Fibroblast of skin of scalp (primary cell): ENCODE results near the gene KIF5C.

Experiments
- DNase-seq: peaks from one replicate; pipeline ENCODE4 v3.0.0-alpha.2; 2013

The KIF5C gene

DNA sequence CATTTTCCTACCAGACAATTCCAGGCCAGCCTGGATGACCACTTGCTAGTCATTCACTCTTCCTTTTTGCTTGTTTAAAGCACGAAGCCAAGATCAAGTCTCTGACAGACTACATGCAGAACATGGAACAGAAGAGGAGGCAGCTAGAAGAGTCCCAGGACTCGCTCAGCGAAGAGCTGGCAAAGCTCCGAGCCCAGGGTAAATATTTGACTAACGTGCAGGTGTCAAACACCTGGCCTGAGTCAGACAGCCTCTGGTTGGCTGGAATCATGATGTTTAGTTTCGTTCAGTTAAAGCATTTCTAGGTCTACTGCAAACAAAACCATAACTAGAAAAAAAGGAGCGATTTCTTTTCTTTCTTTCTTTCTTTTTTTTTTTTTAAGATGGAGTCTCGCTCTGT is 119.3 kb downstream of the KIF5C start:
- no peak for DNase-seq

DNA sequence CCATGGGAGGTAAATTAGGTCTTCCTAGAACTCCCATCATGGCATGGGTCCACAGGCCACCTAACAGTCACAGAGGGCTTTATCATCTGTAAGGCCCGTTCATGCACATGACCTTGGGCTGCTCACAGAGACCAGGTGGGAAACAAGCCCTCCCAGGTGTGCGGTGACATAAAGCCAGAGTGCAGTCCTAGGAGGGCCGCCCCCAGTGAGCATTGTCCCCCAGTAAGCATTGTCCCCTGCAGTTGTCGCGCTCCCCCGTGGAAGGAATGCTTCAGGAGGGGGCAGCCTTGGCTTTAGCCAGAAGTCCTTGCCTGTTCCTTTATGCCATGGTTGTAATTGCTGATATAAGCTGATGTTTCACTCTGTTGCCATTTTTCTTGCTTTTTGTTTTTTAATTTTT is 121.8 kb downstream of the KIF5C start:
- no peak for DNase-seq

DNA sequence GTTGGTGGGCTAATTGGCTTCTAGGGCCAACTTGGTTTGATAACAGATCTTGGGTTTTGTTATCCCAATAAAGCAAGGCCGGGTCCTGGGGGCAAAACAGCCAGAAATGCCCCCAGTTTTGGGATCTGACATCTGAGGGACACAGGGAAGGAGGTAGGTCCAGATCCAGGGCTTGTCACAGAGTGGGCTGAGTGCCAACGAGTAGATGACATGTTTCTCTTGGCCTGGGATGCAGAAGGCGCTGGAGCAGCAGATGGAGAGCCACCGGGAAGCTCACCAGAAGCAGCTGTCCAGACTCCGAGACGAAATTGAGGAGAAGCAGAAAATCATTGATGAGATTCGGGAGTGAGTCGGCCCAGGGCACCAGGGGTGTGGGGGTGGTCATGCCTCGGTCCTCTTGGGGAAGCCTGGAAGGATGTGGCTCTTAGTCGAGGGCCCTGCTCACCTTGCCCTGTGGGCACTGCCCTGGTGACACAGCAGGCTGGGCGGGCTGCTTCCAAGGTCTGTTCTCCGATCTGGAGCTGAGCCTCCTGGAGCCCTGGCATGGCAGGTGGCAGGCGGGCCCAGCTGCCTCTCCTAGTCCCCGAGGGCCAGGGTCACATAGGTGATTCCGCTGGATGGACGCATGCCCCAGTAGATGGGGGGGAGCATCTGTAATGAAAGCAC is 123.3 kb downstream of the KIF5C start:
- DNase-seq: no peak

DNA sequence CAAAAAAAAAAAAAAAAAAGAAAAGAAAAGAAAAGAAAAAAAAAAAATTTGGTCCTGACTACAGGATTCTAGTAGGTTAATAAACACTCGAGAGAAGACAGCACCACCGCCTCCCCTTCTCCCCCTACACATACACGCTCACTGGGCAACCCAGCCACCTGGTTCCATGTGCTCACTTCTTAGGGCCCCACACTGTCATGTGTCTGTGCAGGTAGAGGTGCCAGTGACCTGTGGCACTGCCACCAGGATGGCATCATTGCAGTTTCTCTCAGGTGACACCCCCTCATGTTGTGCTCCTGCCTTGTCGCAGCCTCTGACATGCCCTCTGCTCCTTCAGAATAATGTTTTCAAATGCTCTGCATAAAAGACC is 123.8 kb downstream of the KIF5C start:
- no peak for DNase-seq

DNA sequence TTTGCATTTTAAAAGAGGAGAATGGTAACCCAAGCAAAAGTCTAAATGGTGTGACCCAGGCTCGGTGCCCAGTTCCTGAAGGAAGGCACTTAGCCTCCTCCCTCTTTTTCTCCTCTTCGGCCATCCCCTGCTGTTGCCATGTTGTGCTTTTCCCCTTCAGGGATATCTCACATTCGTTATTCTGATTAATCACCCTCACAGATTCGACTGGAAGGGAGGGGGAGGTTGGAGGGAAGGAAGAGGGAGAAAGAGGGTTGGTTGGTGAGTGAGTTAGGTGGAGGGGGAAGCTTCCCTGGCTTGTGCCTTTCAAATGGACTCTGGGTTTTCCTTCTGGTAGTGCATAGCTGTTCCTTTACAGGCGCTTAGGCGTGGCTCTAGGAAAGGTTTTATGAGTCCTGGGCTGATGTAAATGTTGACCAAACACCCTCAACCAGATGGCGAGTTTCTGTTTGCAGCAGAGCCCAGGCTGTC is 124.5 kb downstream of the KIF5C start:
- DNase-seq: no peak

DNA sequence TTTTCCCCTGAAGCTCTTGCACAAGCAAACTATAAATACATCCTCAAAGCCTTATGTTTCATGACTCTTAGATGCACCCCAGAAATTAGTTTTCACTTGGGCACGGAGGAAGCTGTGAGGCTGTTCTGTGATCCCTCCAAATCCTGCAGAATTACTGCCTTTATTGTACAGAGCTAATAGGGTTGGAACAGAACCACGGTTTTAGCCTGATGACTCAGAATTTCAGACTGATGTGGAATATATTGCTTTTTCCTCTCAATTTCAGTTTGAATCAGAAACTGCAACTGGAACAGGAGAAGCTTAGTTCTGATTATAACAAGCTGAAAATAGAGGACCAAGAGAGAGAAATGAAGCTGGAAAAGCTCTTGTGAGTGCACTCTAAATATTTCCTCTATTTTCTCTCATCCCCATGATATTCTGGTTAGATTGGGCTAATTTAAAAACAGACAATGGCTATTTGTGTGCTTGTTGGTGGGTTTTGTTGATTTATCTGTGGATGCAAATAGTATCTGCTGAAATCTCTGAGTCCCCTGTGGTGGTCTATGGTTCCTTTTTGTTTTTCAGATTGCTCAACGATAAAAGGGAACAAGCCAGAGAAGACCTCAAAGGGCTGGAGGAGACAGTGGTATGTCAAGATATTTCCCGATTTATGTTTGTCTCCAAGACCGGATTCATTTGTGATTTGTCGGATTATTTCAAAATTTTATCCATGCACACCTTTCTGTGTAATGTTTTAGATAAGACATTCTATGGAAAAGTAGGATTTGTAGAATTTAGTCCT is 125.3 kb downstream of the KIF5C start:
- DNase-seq: no peak

DNA sequence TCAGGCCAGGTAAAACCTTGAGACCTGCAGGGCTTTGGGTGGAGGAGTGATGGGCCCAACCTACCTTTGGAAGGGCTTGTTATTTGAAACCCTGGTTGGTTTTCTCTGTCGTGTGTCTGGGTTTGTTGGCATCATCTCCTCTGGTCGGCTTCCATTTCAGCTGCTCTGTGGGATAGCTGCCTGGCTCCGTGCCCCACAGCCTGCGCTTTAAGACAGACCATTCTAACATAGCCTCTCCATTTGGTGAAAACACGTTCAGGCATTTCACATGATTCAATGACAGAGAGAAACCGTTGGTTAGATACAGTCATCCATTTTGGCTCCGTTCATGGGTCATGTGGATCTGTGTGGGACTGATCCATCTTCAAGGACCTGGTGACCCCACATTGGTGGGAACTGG is 126.5 kb downstream of the KIF5C start:
- no peak for DNase-seq

DNA sequence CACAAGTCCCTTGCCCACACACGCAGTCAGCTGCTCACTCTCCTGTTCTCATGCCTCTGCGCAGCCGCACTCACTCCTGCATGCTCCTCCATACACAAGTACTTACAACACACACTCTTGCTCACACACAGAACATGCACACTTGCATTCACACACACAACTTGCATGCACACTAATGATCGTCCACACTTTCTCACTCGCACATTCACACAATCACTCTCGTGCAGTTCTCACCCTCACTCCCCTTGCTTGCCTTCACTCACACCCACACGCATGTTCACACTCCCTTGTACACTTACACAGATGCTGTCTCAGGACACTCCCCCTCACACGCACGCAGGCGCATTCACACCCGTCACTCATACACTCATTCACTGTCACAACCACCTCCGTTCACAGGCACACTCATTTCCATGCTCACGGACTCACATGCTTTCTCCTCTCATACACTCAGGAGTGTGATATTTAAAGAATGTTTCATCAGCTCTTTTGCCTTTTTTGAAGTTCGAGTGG is 127.4 kb downstream of the KIF5C start:
- peak; percentile 20 for DNase-seq

DNA sequence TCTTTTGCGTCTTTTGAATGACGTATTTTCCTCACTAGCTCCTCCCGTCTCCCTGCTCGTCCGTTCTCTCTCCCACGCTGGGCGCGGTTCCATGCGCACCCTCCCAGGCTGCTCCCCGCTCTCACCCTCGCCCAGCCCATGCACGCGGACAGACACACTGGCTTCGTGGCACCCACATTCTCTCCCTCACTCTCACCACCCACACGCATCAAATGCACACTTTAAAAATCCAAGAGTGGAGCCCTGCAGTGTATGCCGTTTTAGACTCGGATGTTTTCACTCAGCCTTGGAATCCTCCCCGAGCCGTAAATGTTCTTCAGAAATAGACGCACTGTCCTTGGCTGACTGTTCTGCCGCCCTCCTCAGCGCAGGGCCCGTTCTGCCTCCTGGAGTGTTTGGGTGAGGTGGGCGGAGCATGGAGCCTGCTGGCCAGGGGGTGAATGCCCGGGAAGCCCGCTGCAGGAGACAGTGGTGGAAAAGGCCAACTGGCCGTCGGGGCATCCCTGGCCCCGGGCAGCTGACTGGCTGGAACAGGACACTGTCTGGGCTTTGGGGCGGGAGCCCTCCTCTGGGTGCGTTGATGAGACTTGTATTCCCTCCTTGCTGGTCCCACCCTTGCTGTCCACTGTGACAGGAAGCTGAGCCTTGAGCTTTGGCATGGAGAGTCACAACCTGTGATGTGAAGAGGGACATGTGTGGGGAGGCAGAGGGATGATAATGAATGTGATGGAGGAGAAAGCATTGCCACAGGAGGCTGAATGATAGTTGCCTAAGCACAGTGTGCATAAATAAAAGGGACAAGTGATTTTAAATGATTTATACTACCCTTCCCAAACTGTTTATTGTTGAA is 128.1 kb downstream of the KIF5C start:
- DNase-seq: no peak

DNA sequence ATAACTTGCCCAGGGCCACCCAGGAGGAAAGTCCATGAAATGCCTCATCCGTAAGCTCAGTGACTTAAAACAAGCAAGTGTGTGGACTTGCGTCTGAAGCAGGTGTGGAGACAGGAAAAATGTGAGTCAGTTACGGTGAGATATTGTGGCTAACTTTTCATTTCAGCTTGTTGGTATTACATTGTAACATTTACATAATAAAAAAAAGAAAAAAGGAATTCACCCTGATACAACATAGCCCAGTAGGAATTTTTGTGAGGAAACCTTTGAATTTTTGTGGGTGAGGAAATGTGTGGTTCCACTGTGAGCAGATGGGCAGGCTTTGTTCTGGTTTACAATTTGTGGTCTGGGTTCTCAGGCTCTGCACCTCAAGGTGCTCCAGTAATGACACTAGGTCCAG is 129.8 kb downstream of the KIF5C start:
- DNase-seq: peak; percentile 33

DNA sequence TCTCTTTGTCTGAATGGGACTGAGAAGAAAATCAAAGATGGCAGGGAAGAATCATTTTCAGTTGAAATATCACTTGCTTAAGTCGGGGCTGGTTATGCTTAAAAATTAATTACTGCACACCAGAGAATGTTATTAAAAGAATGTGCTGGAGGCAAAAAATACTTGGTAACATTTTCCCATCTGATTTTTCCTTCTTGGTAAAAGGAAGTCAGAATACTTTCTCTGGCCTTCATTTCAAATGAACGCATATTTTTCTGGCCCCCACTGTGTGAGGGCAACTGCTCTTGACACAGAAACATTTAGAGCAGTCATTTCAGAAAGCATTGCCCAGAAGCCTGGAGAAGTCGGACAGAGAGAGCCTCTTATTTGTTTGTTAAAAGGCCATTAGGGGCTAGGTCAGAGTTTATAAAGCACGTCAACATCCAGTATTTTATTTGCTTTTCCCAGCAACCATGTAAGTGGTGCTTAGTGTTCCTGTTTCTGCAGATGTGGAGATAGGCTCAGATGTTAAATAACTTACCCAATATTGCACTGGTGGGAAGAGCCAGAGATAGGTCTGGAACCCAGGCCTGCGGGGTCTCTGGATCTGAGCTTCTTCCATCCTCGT is 130.5 kb downstream of the KIF5C start:
- DNase-seq: peak; percentile 57

DNA sequence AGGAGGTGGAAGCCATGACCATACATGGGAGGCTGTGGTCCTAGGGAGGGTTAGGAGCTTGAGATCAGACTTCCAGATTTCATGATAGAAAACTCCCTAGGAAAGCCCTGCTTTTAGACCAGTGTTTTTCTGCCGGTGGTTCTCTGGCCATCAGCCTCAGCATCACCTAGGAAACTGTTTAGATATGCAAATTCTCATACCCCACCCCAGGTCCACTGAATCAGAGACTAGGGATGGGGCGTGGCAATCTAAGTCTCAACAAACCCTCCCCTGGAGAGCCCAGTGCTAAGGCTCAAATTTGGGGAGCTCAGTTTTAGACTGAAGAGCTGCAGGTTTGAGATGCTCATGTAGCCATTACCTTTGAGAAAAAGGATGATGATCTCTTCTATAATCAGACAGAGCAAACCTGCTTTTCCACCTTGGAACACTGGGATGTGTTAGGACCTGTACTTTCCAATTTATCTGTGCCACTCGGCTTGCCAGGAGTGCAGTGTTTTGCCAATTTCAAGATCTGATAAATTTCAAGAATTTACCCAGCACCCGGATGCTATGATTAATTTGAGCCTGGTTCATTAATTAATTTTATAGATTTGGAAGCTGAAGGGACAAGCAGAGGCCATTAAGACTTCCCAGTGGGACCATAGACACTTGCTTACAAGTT is 132.0 kb downstream of the KIF5C start:
- no peak for DNase-seq

DNA sequence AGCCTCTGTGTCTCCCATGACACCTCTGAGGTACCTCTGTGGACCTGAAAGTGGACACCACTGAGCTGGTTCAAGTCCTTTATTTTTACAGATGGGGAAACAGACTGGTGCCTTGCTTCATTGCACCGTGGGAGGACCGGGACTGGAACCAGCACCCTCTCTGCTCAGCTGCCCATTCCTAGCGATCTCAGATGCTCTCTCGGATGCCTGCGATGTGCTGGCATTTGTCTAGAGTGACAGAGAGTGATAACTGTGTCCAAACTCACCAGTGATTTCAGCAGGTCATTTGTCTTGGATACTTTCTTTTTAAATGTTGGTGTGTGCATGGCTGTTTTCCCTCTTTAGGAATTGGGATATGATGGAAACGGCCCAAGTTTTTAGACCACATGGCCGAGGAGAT is 133.4 kb downstream of the KIF5C start:
- DNase-seq: no peak

DNA sequence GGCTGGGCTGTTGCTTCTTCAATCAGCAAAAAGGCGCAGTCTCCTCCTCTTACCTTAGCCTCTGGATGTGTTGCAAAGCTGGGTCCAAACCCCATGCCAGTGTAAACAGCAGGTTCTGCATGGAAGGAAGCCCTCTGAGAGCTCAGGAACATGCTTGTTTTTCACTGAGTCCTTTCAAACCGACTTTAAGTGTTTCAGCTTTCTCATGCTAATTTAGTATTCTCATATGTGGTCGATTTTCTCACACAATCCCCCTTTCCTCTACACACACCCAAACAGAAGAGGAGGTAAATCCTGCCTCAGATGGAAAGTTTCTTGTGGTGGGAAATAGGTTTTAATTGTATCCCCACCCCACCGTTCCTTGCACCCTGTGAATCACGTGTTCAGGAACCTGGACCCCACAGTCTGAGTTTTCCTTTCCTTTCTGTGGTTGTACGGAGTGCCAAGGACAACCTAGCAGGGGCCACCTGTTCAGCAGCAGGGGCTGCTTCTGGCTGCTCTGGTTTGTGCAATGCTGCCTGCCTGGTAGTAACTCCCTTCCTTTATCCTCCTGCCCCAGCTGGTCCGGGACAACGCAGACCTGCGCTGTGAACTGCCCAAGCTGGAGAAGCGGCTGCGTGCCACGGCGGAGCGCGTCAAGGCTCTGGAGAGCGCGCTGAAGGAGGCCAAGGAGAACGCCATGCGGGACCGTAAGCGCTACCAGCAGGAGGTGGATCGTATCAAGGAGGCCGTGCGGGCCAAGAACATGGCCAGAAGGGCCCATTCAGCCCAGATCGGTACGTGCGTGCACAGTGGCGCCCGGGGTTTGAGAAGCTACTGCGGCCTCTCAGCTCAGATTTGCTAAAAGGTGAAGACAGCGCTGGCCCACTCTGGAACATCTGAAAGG is 134.8 kb downstream of the KIF5C start:
- no peak for DNase-seq

DNA sequence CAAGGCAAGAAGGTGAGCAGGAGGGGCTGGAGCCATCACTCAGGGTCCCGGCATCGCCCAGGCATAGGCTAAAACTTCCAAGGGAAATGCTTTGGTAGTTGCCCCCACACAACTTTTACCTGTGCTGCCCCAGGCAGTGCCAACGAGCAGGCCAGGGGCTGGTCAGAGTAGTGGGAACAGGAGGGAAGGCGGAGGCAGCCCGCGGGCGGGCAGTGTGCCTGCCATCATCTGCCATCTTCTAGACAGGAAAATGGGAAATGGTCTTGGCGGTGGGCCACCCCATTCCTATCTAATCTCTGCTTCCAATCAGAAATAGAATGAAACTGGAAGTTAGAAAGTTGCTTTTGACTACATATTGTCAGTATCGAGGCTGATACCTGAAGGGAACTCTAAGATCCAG is 137.5 kb downstream of the KIF5C start:
- DNase-seq: no peak

DNA sequence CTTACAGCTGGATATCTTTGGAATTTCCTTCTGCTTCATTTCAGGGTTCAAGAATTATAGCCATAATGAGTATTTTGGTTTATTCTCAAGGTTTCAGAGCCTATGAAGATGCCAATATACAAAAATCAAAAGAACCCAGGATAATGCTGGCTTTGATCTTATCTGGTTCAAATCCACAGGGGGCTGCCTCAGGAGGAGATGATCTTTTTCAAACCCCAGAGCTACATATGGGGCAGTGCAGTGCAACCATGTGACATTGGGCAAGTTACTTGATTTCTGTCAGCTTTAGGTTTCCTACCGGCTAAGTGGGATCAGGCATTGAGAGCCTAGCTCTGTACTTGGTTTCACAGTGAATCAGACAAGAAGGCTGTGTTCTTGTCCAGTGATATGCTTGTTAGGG is 140.5 kb downstream of the KIF5C start:
- no peak for DNase-seq

DNA sequence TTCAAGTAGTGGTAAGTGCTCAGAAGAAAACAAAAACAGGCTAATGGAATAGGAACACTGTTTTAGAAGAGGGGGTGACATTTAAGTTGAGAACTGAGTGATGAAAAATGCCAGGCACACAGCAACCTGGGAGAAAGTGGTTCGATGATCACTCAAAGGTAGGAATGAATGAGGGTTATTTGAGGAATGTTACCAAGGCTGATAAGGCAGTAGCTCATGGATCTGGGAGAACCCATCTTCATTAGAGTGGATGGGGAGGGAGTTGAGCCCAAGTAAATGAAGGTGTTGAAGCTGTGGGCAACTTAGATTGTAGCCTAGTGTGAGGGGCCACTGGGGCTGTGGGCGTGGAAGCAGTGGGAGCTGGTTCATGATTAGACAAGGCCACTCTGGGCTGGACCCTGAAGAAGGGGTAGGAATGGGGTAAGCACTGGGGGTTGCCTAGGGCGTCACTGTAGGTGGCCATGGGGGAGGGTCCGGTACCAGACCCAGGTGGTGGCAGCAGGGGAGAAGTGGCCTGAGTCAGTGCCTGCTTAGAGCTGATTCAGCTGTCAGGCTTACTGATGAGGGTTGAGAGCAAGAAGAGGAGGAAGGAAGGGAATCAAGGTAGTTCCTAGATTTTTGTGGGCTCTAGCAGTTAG is 141.0 kb downstream of the KIF5C start:
- DNase-seq: no peak

DNA sequence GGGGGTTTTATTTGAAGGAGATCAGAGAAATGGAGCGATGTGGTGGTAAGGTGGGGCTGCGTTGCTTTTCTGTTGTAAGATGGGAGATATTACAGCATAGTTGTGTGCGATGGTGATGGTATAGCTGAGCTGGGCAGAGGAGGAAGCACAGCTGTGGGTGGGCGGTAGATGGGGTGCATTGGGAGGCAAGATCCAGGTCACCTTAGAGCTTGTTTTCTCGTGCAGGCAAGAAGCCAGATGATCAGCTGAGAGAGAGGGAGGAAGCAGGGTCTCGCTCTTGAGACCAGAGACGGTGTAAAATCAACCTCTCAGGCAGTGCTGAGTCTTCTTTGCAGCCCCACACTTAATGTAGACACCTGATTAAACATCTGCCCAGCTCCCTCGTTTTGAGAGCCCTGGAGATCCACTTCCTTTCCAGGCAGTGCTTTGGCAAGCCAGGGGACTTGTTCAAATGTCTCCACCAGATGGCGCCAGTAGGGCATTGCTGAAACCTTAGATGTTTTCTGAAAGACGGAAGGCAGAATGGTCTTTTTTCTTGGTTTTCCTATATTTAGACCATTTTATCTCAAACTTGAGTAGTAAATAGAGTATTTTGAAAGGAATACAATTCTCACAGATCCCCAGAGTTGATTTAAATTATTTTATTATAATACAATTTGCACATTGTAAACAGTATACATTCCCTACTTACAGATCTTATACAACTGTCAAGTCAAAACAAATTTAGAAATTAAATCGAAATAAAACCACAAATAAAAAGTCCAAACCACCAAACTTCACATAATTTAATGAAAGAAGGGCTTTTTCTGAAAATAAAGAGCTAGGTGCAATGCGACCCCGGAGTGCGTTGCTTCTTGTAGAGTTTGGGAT is 142.3 kb downstream of the KIF5C start:
- peak; percentile 76 for DNase-seq

DNA sequence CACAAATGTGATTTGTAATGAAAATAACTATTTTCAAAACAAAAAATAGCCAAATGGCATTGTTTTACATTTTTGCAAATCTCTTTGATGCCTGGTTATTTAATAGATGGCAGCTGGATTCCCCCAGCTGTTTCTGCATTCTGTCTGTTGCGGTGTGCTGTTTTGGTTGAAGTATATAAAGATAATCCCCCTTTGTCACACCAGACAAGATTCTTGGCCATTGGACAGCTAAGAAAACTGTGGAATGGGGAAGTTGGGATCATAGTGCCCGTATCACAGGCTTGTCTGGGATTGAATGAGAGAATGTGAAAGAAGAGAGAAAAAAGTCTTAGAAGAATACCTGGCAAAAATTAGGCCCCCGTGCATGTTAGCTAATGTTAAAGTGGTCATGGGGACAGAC is 144.0 kb downstream of the KIF5C start:
- no peak for DNase-seq

DNA sequence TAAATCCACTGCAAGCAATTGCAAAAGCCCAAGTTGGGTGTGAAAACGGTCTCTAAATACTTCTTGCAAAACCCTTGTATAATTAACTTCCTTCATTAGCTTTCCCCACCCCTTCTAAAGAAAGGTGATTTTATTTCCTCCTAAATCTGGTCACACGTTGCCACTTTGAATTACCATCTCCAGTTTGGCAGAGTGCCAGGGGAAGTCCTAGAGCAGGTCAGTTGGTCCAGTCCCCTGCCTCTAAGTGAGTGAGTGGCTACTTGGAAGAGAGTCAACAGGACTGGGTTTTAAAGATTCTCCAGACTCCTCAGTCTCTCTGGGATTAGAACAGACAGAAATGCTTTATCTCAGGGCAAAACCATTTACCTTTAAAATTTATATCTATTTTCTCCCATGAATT is 144.7 kb downstream of the KIF5C start:
- DNase-seq: no peak
